Immature natural killer cell (primary cell): Measurements from ENCODE around the gene TANGO2. TPM values are rescaled to one million over a fixed set of nuclear protein-coding genes. Genes with fewer than 3 reads are reported as not detected.

Source experiments
- DNase-seq, 3 donors: peaks; one replicate each; pipeline ENCODE4 v3.0.0; 2022; ENCODE audit warnings: mixed read lengths in 1 of 3
- H3K27ac Mint-ChIP-seq, 6 donors: one replicate each; pipeline ENCODE4 v1.8.0; 2020; ENCODE audit warnings: mixed read lengths in 6 of 6, mild to moderate bottlenecking in 5 of 6, inconsistent platforms in 4 of 6, moderate library complexity in 3 of 6
- H3K27me3 Mint-ChIP-seq, 3 donors: one replicate each; pipeline ENCODE4 v1.8.0; 2020 to 2021; ENCODE audit warnings: low read depth in 3 of 3, mild to moderate bottlenecking in 3 of 3, mixed read lengths in 3 of 3, moderate library complexity in 3 of 3, inconsistent platforms in 1 of 3
- H3K36me3 Mint-ChIP-seq, 3 donors: one replicate each; pipeline ENCODE4 v1.8.0; 2020; ENCODE audit warnings: mixed read lengths in 3 of 3, inconsistent platforms in 2 of 3, mild to moderate bottlenecking in 2 of 3
- H3K4me1 Mint-ChIP-seq, 2 donors: one replicate each; pipeline ENCODE4 v1.8.0; 2020; ENCODE audit warnings: inconsistent platforms in 2 of 2, mild to moderate bottlenecking in 2 of 2, mixed read lengths in 2 of 2, moderate library complexity in 1 of 2
- H3K4me3 Mint-ChIP-seq, 5 donors: one replicate each; pipeline ENCODE4 v1.8.0; 2020; ENCODE audit warnings: mild to moderate bottlenecking in 5 of 5, mixed read lengths in 5 of 5, inconsistent platforms in 3 of 5, moderate library complexity in 3 of 5
- H3K9me3 Mint-ChIP-seq, 6 donors: one replicate each; pipeline ENCODE4 v1.8.0; 2020; ENCODE audit warnings: mild to moderate bottlenecking in 6 of 6, mixed read lengths in 6 of 6, inconsistent platforms in 4 of 6, moderate library complexity in 3 of 6
- polyA plus RNA-seq, 3 donors: library from polyadenylated mRNA; unstranded; fragments of 300-500 nt; fragmentation: Illumina TruSeq; gene quantifications; one replicate each; pipeline ENCODE4 v1.2.3, GENCODE V29; 2021

Gene TANGO2
- polyA plus RNA-seq, 3 donors from 2014 or later, result 43.3 to 68.6 (median 56.6) TPM

- H3K4me3 Mint-ChIP-seq, result no peak overlapping the region
- peaks cover 25 to 26% of the 10 kb centered on the region in 2 donors for H3K4me1 Mint-ChIP-seq
- H3K27me3 Mint-ChIP-seq, result no peaks in the 10 kb centered on the region
- peaks cover 3 to 5% (median 4%) of the 10 kb centered on the region in 6 donors for H3K9me3 Mint-ChIP-seq
- DNase-seq, result no peak
- H3K36me3 Mint-ChIP-seq, result peaks cover 2 to 14% (median 13%) of the 10 kb centered on the region in 3 donors
- H3K27ac Mint-ChIP-seq, result peak overlapping the region in 1 of 6 donors; percentile 2
Observed at GRCh38 chr22:20008221-20008995, 12.5 kb upstream of the TANGO2 start.

- Mint-ChIP-seq H3K9me3 (peaks cover 0 to 3% (median 0%) of the 10 kb centered on the region in 6 donors), H3K36me3 (peaks cover 0 to 8% (median 8%) of the 10 kb centered on the region in 3 donors), H3K27ac (no peak overlapping the region), H3K27me3 (no peaks in the 10 kb centered on the region), H3K4me1 (peaks cover 28 to 29% of the 10 kb centered on the region in 2 donors), H3K4me3 (no peak overlapping the region)
- no peak for DNase-seq
Observed at GRCh38 chr22:20009018-20009491, 11.9 kb upstream of the TANGO2 start.

- DNase-seq, result no peak
- peaks cover 29 to 30% of the 10 kb centered on the region in 2 donors for H3K4me1 Mint-ChIP-seq
- H3K4me3 Mint-ChIP-seq, result no peak overlapping the region
- H3K36me3 Mint-ChIP-seq, result peaks cover 0 to 3% (median under 1%) of the 10 kb centered on the region in 3 donors
- H3K9me3 Mint-ChIP-seq, result no peaks in the 10 kb centered on the region
- no peak overlapping the region for H3K27ac Mint-ChIP-seq
- no peaks in the 10 kb centered on the region for H3K27me3 Mint-ChIP-seq
Observed at GRCh38 chr22:20009582-20010306, 11.2 kb upstream of the TANGO2 start.

GRCh38 chr22:20010307-20011122 is 10.4 kb upstream of the TANGO2 start:
- Mint-ChIP-seq H3K4me3 (no peak overlapping the region), H3K27ac (peak overlapping the region in 2 of 6 donors; percentile 37 to 73), H3K36me3 (peaks cover 0 to 3% (median 0%) of the 10 kb centered on the region in 3 donors), H3K9me3 (no peaks in the 10 kb centered on the region), H3K4me1 (peaks cover 33 to 38% of the 10 kb centered on the region in 2 donors), H3K27me3 (no peaks in the 10 kb centered on the region)
- DNase-seq, result no peak

- peak in 1 of 3 donors; percentile 19 for DNase-seq
- H3K27me3 Mint-ChIP-seq, result no peaks in the 10 kb centered on the region
- peaks cover 33 to 39% of the 10 kb centered on the region in 2 donors for H3K4me1 Mint-ChIP-seq
- H3K36me3 Mint-ChIP-seq, result no peaks in the 10 kb centered on the region
- H3K9me3 Mint-ChIP-seq, result no peaks in the 10 kb centered on the region
- H3K4me3 Mint-ChIP-seq, result peak overlapping the region in 4 of 5 donors; percentile 24 to 65 (median 56)
- peak overlapping the region in 4 of 6 donors; percentile 48 to 76 (median 68) for H3K27ac Mint-ChIP-seq
Observed at GRCh38 chr22:20011123-20011992, 9.6 kb upstream of the TANGO2 start.

- peaks cover 35 to 43% of the 10 kb centered on the region in 2 donors for H3K4me1 Mint-ChIP-seq
- H3K27ac Mint-ChIP-seq, result peak overlapping the region in 2 of 6 donors; percentile 48 to 73
- no peaks in the 10 kb centered on the region for H3K9me3 Mint-ChIP-seq
- no peaks in the 10 kb centered on the region for H3K36me3 Mint-ChIP-seq
- peaks cover 0 to 2% (median 0%) of the 10 kb centered on the region in 3 donors for H3K27me3 Mint-ChIP-seq
- DNase-seq, result no peak
- peak overlapping the region in 4 of 5 donors; percentile 18 to 65 (median 56) for H3K4me3 Mint-ChIP-seq
Observed at GRCh38 chr22:20011993-20012740, 8.7 kb upstream of the TANGO2 start.

GRCh38 chr22:20012741-20013331 is 8.1 kb upstream of the TANGO2 start:
- no peak for DNase-seq
- H3K4me3 Mint-ChIP-seq, result no peak overlapping the region
- H3K27me3 Mint-ChIP-seq, result peaks cover 0 to 2% (median 0%) of the 10 kb centered on the region in 3 donors
- H3K9me3 Mint-ChIP-seq, result no peaks in the 10 kb centered on the region
- no peak overlapping the region for H3K27ac Mint-ChIP-seq
- peaks cover 41 to 49% of the 10 kb centered on the region in 2 donors for H3K4me1 Mint-ChIP-seq
- H3K36me3 Mint-ChIP-seq, result no peaks in the 10 kb centered on the region

- Mint-ChIP-seq H3K9me3 (no peaks in the 10 kb centered on the region), H3K4me3 (peak overlapping the region in 3 of 5 donors; percentile 8 to 21 (median 13)), H3K27me3 (peaks cover 0 to 2% (median 0%) of the 10 kb centered on the region in 3 donors), H3K27ac (no peak overlapping the region), H3K36me3 (no peaks in the 10 kb centered on the region), H3K4me1 (peaks cover 41 to 49% of the 10 kb centered on the region in 2 donors)
- DNase-seq, result peak; percentile 57 to 64 (median 59)
Observed at GRCh38 chr22:20013382-20013871, 7.5 kb upstream of the TANGO2 start.

- H3K9me3 Mint-ChIP-seq, result no peaks in the 10 kb centered on the region
- no peak overlapping the region for H3K27ac Mint-ChIP-seq
- H3K4me1 Mint-ChIP-seq, result peaks cover 41 to 49% of the 10 kb centered on the region in 2 donors
- peaks cover 0 to 2% (median 0%) of the 10 kb centered on the region in 3 donors for H3K27me3 Mint-ChIP-seq
- DNase-seq, result no peak
- peak overlapping the region in 4 of 5 donors; percentile 35 to 85 (median 75) for H3K4me3 Mint-ChIP-seq
- no peaks in the 10 kb centered on the region for H3K36me3 Mint-ChIP-seq
Observed at GRCh38 chr22:20014526-20015186, 6.3 kb upstream of the TANGO2 start.

- Mint-ChIP-seq H3K36me3 (no peaks in the 10 kb centered on the region), H3K4me3 (peak overlapping the region; percentile 71 to 85 (median 75)), H3K27ac (no peak overlapping the region), H3K9me3 (no peaks in the 10 kb centered on the region), H3K4me1 (peaks cover 42 to 53% of the 10 kb centered on the region in 2 donors), H3K27me3 (peaks cover 0 to 2% (median 0%) of the 10 kb centered on the region in 3 donors)
- DNase-seq, result no peak
Observed at GRCh38 chr22:20015187-20015625, 5.7 kb upstream of the TANGO2 start.
